Bronchial epithelial cell (primary cell): ENCODE measurements around the gene TREML2. TPM values are rescaled to one million over a fixed set of nuclear protein-coding genes. Genes with fewer than 3 reads are reported as not detected.

ENCODE experiments used
- DNase-seq: peaks from one replicate; pipeline ENCODE4 v3.0.0-alpha.2; 2010; ENCODE audit warnings: low read depth
- FAIRE-seq: peaks from 2 replicates; lab custom pipeline; 2011; peaks lifted over from hg19 to GRCh38; lab: Jason Lieb, UNC
- H3K27me3 ChIP-seq: 2 replicates; pipeline ENCODE4 v1.5.1; 2011; ENCODE audit warnings: low read length; ENCODE audit not compliant: control insufficient read depth, insufficient read depth
- H3K36me3 ChIP-seq: 2 replicates; pipeline ENCODE4 v1.5.1; 2011; ENCODE audit warnings: low read length; ENCODE audit not compliant: control insufficient read depth, insufficient read depth
- H3K4me3 ChIP-seq: 2 replicates; pipeline ENCODE4 v1.5.1; 2011; ENCODE audit warnings: mild to moderate bottlenecking, low read depth, low read length, control low read depth
- total RNA-seq: library from RNA; depleted of rRNA; stranded (reverse); fragments of >200 nt; gene quantifications from 2 replicates; pipeline ENCODE4 v1.2.1, GENCODE V29; 2014
- TF ChIP-seq, protein P1 (sequence below): IDR thresholded peaks from 2 replicates; pipeline ENCODE4 v1.5.1; 2011; ENCODE audit warnings: mild to moderate bottlenecking, moderate library complexity, low read length, control low read depth, inconsistent platforms; ENCODE audit not compliant: insufficient read depth, severe bottlenecking

Gene TREML2
- total RNA-seq, 1 donor from 2014 or later, result not detected

DNA sequence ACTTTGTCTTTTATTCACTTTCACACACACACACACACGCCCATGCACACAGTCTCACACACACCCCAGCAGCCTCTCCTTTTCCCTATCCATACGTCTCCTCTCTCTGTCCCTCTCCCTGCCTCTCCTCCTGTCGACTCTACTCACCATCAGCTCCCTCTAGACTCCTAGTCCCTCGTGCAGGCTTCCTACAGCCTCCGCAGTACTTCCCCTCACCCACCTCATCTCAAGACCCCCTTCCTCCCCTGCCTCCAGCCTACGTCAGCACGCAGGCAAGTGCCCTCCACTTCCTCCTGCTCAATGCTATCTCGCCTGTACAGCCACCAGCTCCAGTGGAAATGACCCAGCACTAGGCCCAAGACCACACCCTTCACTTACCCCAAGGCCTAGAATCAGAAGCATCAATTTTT, 820 bp upstream of the TREML2 start:
- no peaks in the 10 kb centered on the region for H3K27me3 ChIP-seq
- TF ChIP-seq, protein P1, sequence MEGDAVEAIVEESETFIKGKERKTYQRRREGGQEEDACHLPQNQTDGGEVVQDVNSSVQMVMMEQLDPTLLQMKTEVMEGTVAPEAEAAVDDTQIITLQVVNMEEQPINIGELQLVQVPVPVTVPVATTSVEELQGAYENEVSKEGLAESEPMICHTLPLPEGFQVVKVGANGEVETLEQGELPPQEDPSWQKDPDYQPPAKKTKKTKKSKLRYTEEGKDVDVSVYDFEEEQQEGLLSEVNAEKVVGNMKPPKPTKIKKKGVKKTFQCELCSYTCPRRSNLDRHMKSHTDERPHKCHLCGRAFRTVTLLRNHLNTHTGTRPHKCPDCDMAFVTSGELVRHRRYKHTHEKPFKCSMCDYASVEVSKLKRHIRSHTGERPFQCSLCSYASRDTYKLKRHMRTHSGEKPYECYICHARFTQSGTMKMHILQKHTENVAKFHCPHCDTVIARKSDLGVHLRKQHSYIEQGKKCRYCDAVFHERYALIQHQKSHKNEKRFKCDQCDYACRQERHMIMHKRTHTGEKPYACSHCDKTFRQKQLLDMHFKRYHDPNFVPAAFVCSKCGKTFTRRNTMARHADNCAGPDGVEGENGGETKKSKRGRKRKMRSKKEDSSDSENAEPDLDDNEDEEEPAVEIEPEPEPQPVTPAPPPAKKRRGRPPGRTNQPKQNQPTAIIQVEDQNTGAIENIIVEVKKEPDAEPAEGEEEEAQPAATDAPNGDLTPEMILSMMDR, result no peak
- no peak for FAIRE-seq

DNA sequence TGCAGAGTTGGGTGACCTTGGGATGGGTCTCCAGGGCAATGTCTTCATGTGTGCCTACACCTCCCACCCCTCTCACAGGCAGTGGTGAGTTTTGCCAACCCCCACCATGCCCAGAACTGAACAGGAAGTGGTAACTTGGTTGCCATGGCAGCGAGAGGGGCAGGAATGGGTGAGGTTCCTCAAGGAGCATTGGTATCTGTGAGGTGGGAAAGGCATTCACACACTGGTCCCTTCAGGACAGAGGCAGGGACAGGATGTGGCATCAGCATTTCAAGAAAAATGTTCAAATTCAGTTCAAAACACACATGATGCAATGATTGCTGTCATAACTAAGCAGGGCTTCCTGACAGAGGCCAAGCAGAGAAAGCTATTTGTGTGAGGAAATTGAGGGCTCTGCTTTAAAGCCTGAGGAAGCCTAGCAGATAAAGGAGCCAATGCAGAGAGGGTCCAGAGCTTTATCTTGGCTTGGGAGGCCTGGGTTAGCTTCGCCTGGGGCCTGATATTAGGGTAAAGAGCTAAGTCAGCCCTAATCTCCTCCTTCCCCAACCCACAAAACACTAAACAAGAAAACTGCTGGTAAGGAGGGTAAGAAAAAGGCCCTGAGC, 551 bp downstream of the TREML2 start:
- peak; percentile 7 for DNase-seq
- H3K27me3 ChIP-seq, result no peaks in the 10 kb centered on the region
- no peaks in the 10 kb centered on the region for H3K36me3 ChIP-seq
- H3K4me3 ChIP-seq, result no peak overlapping the region
- TF ChIP-seq, protein P1, result no peak
- FAIRE-seq, result no peak

More for the DNA sequence above, 820 bp upstream of the TREML2 start:
- Histone ChIP-seq H3K36me3 (no peaks in the 10 kb centered on the region), H3K4me3 (no peak overlapping the region)
- no peak for DNase-seq

DNA sequence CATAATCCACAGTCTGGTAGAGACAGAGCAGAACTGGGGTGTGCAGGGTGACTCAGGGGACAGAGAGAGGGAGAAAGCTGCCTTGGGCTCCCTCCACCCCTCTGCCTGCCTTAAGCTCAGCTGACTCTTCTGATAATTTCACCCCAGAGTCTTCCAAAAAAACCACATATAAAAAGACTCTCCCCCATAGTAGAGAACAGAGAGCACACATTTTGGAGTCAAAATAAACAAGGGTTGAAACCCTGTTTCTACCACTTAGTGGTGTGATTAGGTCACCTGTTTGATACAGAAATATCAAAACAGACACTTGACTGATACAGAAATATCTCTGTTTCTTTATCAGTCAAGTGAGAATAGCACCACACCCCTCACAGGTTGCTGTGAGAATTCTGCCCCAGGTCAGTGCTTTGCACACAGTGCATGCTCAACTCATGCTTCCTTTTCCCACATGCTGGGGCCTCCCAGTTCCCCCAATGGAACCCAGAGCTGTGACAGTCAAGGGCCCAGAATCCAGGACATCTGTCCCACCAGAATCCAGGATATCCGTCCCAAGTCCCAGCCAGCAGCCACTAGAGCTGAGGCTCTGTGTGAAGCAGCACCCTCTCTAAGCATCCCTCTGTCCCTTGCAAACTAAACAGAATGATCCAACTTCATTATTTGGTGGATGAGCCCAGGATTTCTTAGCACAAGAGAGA, 1.2 kb downstream of the TREML2 start:
- DNase-seq, result no peak
- Histone ChIP-seq H3K27me3 (no peaks in the 10 kb centered on the region), H3K36me3 (no peaks in the 10 kb centered on the region), H3K4me3 (no peak overlapping the region)
- no peak for FAIRE-seq
- TF ChIP-seq, protein P1, result no peak

DNA sequence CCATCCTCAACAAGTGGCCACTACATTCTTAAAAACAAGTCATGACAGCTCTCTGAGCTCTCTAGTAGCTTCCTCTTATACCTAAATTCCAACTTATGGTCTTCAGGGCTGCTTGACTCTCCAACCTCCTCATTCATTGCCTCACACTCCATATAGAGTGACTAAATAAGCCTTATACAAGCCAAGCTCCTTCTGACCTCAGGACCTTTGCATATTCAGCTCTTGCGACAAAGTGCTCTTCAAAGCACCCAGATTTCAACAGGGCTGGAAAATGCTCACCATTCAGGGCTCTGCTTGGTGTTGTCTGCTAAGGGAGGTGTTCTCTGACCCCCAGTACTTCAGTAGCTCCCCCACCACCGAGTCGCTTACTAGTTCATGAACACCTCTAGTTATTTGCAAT, 3.7 kb downstream of the TREML2 start:
- TF ChIP-seq, protein P1, result no peak
- DNase-seq (no peak), FAIRE-seq (no peak)
- no peak overlapping the region for H3K4me3 ChIP-seq
- H3K27me3 ChIP-seq, result peaks cover 3% of the 10 kb centered on the region
- H3K36me3 ChIP-seq, result no peaks in the 10 kb centered on the region

DNA sequence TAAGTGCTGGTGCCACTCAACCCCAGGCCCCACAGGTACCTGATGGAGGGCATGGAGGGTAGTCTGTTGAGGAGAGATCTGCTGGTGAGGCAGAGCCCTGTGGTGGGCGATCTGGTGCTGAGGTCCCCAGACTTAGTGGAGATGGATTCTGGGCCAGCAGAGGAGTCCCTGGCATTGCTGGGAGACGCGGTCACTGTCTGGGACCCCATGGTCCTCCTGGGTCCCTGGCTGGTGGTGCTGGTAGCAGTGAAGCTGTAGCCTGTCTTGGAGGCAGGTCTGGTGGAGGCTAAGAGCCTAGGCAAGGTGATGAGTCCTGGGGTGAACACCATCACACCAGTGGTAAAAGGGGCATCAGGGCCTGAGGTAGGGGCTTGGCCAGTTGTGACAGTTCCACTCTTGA, 6.6 kb downstream of the TREML2 start:
- FAIRE-seq (no peak), DNase-seq (no peak)
- Histone ChIP-seq H3K27me3 (peaks cover 3% of the 10 kb centered on the region), H3K4me3 (no peak overlapping the region), H3K36me3 (no peaks in the 10 kb centered on the region)
- TF ChIP-seq, protein P1, result no peak
